Upper lobe of left lung (tissue), 6 donors: ENCODE data around the gene NSD1. TPM values are rescaled to one million over a fixed set of nuclear protein-coding genes. Genes with fewer than 3 reads are reported as not detected.

Source experiments
- ATAC-seq, 2 donors: fragments of 200-7000 bp; cut with Tn5 transposase; one replicate each; pipeline ENCODE4 v1.9.1; 2022; ENCODE audit warnings: mild to moderate bottlenecking in 2 of 2, moderate library complexity in 2 of 2; ENCODE audit not compliant: low FRiP score in 2 of 2
- DNase-seq, 2 donors: peaks; one replicate each; pipeline ENCODE4 v3.0.0-alpha.2; 2019 to 2020
- H3K27ac ChIP-seq, 4 donors: fragments of 200-600 bp; sonication (generic); one replicate each; pipeline ENCODE4 v1.5.1; 2016 to 2019
- H3K27me3 ChIP-seq, 4 donors: fragments of 200-600 bp; sonication (generic); one replicate each; pipeline ENCODE4 v1.5.1; 2017 to 2019
- H3K36me3 ChIP-seq, 4 donors: fragments of 200-600 bp; sonication (generic); one replicate each; pipeline ENCODE4 v1.5.1; 2016 to 2019
- H3K4me1 ChIP-seq, 4 donors: fragments of 200-600 bp; sonication (generic); one replicate each; pipeline ENCODE4 v1.5.1; 2018 to 2019
- H3K4me3 ChIP-seq, 4 donors: fragments of 200-600 bp; sonication (generic); one replicate each; pipeline ENCODE4 v1.5.1; 2017 to 2019; ENCODE audit warnings: mild to moderate bottlenecking in 2 of 4, moderate library complexity in 1 of 4
- H3K9me3 ChIP-seq, 4 donors: fragments of 200-600 bp; sonication (generic); one replicate each; pipeline ENCODE4 v1.5.1; 2018 to 2019
- CTCF ChIP-seq, 6 experiments: fragments of 450-650 bp in 4 of 6; fragments of 200-600 bp in 2 of 6; sonication (generic) in 2 of 6; IDR thresholded peaks; one replicate each; pipeline ENCODE4 v1.5.1; 2016 to 2019; ENCODE audit warnings: antibody characterized with exemption in 6 of 6
- EP300 ChIP-seq, 4 donors: sonication (generic); formaldehyde crosslinking; IDR thresholded peaks; one replicate each; pipeline ENCODE4 v1.5.1; 2017; ENCODE audit warnings: antibody characterized with exemption in 4 of 4, control low read depth in 2 of 4
- POLR2A ChIP-seq, 4 donors: fragments of 450-650 bp; IDR thresholded peaks; one replicate each; pipeline ENCODE4 v1.5.1; 2016 to 2017; ENCODE audit warnings: antibody characterized with exemption in 4 of 4, mild to moderate bottlenecking in 2 of 4
- POLR2AphosphoS5 ChIP-seq, 2 donors: sonication (generic); formaldehyde crosslinking; IDR thresholded peaks; one replicate each; pipeline ENCODE4 v1.5.1; 2017; ENCODE audit warnings: antibody characterized with exemption in 2 of 2
- WGBS, 2 donors: methylation state at CpG; one replicate each; pipeline ENCODE4 v1.1.5; 2017 to 2018; 5-methylcytosine and 5-hydroxymethylcytosine counted together
- total RNA-seq, 6 donors: library from RNA; depleted of rRNA in 4 of 6; stranded (reverse); fragments of >200 nt in 4 of 6; gene quantifications; one replicate each; pipeline versions ENCODE4 v1.1.0 to v1.2.1, GENCODE V29; 2016 to 2021
- donor health status: DM: no; HTN: no; CAD: no; lungs with moderate emphysema.
- donor health status: DM: no; HTN: yes; CAD: no; lungs with severe emphysema.

The NSD1 gene
- total RNA-seq, 6 donors from 2014 or later: 33.0 to 69.1 (median 55.7) TPM

DNA sequence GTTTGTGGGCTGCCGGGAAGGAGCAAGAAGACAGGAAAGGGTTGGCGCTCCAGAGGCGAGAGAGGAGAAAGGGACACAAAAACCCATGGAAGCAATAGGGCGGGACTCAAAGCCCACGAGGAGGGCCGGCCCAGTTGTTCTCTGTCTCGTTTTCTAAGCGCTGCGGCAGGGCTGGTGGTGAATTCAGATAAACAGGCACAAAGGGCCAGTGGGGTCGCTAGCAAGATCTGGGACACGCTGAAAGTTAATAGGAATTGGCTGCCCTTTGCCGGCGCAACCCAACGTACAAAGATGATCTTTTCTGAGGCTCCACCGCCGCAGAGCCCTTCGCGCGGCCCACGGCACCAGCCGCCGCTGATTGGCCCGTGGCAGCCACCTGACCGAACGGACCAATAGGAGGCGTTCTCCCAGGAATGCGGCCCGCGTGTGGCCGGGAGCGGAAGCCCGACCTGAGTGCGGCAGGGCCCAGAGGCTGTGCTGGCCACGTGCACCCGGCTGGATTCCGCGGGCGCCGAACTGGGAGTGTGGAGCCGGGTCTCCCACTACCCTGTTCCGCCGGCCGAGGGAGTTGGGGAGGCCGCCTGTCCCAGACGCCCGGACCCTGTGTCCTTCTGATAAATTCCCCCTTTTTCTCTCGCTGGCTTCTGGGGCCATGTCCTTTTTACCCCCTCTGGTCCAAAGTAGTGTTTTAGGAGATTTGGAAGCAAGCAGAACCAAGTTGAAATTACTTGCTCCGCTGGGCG, 16.8 kb upstream of the NSD1 start:
- DNase-seq (peak; percentile 85 to 97), ATAC-seq (peak; percentile 90 to 98)
- no peaks in the 10 kb centered on the region for H3K27me3 ChIP-seq
- H3K27ac ChIP-seq: peak overlapping the region; percentile 42 to 76 (median 58)
- H3K9me3 ChIP-seq: no peaks in the 10 kb centered on the region
- TF ChIP-seq POLR2A (IDR thresholded peaks at IDR 0.05) (peak in 1 of 4 donors; percentile 45), CTCF (IDR thresholded peaks at IDR 0.05) (peak in 2 of 6 experiments; percentile 26 to 36), POLR2AphosphoS5 (IDR thresholded peaks at IDR 0.05) (peak; percentile 15 to 23), EP300 (IDR thresholded peaks at IDR 0.05) (no peak)
- H3K4me3 ChIP-seq: peak overlapping the region in 3 of 4 donors; percentile 24 to 48 (median 36)
- peaks cover 14 to 32% (median 17%) of the 10 kb centered on the region in 4 donors for H3K4me1 ChIP-seq
- H3K36me3 ChIP-seq: no peaks in the 10 kb centered on the region
- WGBS, 2 donors: 32 to 47% methylated on average over 31 to 32 of the region's 49 CpGs

- Histone ChIP-seq H3K4me3 (no peak overlapping the region), H3K9me3 (no peaks in the 10 kb centered on the region), H3K36me3 (no peaks in the 10 kb centered on the region), H3K27me3 (no peaks in the 10 kb centered on the region), H3K27ac (peak overlapping the region in 1 of 4 donors; percentile 69), H3K4me1 (peaks cover 14 to 29% (median 17%) of the 10 kb centered on the region in 4 donors)
- ATAC-seq (no peak), DNase-seq (peak in 1 of 2 donors; percentile 60)
- 96 to 98% methylated on average over 30 of the region's 30 CpGs for WGBS, 2 donors
- TF ChIP-seq CTCF (IDR thresholded peaks at IDR 0.05) (no peak), POLR2AphosphoS5 (IDR thresholded peaks at IDR 0.05) (no peak), EP300 (IDR thresholded peaks at IDR 0.05) (no peak), POLR2A (IDR thresholded peaks at IDR 0.05) (no peak)
Observed at GRCh38 chr5:177117441-177118045, 16.0 kb upstream of the NSD1 start.

DNA sequence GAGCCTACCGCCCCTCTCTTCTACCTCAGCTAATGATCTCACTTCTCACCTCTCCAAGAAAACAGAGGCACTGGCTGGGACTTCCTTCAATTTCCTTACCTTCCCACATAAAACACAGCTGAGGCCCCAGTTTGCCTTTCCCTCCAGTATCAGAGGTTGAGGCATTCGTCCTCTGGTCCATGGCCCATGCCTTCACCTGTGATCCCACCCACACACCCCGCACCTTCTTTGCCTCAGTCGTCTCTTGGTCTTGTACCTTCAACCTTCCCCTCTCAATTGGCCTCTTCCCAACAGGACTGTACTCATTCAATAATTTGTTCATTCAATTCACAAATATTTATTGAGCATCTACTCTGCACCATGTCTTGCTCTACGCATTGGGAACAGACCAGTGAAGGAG, 11.0 kb upstream of the NSD1 start:
- Histone ChIP-seq H3K27me3 (no peaks in the 10 kb centered on the region), H3K4me1 (no peaks in the 10 kb centered on the region), H3K27ac (no peak overlapping the region), H3K4me3 (no peak overlapping the region), H3K36me3 (no peaks in the 10 kb centered on the region), H3K9me3 (no peaks in the 10 kb centered on the region)
- 94 to 96% methylated on average over 5 of the region's 5 CpGs for WGBS, 2 donors
- TF ChIP-seq POLR2AphosphoS5 (IDR thresholded peaks at IDR 0.05) (no peak), POLR2A (IDR thresholded peaks at IDR 0.05) (no peak), EP300 (IDR thresholded peaks at IDR 0.05) (no peak), CTCF (IDR thresholded peaks at IDR 0.05) (no peak)
- DNase-seq (no peak), ATAC-seq (no peak)

DNA sequence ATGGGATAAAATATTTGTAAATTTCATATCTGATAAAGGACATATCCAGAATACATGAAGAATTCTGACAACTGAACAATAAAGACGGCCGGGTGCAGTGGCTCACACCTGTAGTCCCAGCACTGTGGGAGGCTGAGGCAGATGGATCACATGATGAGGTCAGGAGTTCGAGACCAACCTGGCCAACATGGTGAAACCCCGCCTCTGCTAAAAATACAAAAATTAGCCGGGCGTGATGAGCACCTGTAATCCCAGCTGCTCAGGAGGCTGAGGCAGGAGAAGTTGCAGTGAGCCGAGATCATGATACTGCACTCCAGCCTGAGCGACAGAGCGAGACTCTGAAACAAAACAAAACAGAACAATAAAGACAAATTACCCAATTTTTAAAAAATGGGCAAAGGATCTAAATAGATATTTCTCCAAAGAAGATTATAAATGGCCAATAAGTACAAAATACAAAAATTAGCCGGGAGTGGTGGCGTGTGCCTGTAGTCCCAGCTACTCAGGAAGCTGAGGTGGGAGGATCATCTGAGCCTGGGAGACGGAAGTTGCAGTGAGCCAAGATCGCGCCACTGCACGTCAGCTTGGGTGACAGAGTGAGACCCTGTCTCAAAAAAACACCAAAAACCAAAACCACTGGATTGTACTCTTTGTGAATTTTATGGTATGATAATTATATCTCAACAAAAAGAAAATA, 9.6 kb upstream of the NSD1 start:
- Histone ChIP-seq H3K36me3 (no peaks in the 10 kb centered on the region), H3K4me3 (no peak overlapping the region), H3K27ac (no peak overlapping the region), H3K4me1 (peaks cover 0 to 9% (median 2%) of the 10 kb centered on the region in 4 donors), H3K9me3 (no peaks in the 10 kb centered on the region), H3K27me3 (no peaks in the 10 kb centered on the region)
- 86 to 87% methylated on average over 15 of the region's 15 CpGs for WGBS, 2 donors
- TF ChIP-seq POLR2A (IDR thresholded peaks at IDR 0.05) (no peak), CTCF (IDR thresholded peaks at IDR 0.05) (no peak), POLR2AphosphoS5 (IDR thresholded peaks at IDR 0.05) (no peak), EP300 (IDR thresholded peaks at IDR 0.05) (no peak)
- DNase-seq (no peak), ATAC-seq (no peak)
